GM19452 (cell line): Measurements from ENCODE around the gene ZKSCAN4.

Experiments used
- ATAC-seq: cut with Tn5 transposase; IDR thresholded peaks from one replicate; pipeline ENCODE4 v1.9.1; 2021; ENCODE audit not compliant: unreplicated experiment

Gene ZKSCAN4

DNA sequence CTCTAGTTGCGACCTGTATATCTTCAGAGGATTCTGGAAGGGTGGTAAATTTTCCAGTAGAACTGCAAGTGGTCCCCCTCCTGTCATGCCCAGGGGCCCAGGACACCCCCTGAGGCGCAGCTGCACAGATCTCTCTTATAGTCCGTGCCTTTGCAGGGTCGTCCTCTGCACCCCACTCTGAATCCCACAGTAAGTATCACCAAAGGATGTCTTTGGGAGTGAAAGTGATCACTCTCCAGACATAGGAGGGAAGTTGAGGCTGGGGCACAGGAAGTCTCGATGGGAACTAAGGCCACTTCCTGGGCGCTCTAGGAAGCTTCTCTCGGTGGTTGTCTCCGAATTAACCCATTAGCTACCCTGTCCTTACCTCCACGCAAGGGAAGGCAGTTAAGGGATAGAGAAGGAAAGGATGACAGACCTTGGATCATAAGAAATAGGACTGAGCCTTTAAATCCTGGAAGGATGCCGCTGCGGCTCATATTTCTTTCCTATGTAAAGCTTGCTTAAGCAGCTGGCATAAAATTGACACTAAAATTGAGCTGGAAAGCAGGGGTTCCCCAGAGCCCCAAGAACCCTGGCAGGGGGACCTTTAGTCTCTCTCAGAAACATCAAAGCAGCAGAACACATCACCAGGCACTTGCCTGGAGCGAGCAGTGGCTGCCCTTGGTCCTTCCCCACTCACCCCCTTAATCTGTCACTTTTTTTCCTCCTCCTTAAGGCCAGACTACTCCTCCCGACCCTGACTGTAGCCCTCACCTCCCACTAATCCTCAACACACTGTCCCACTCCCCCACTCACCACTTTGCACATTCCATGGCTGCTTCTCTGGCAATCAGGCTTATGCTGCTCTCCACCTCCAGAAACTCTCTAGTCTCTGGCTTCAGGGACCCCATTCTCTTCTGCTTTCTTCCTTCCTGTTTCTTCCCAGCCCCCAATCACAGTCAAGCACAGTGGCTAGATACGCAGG lies at the start of gene ZKSCAN4:
Gene ZKSCAN4 (minus strand): TSS at position 261 of the 967 bp plus-strand sequence. CDS start 289 bp downstream, outside the sequence.
- peak; percentile 84 for ATAC-seq

DNA sequence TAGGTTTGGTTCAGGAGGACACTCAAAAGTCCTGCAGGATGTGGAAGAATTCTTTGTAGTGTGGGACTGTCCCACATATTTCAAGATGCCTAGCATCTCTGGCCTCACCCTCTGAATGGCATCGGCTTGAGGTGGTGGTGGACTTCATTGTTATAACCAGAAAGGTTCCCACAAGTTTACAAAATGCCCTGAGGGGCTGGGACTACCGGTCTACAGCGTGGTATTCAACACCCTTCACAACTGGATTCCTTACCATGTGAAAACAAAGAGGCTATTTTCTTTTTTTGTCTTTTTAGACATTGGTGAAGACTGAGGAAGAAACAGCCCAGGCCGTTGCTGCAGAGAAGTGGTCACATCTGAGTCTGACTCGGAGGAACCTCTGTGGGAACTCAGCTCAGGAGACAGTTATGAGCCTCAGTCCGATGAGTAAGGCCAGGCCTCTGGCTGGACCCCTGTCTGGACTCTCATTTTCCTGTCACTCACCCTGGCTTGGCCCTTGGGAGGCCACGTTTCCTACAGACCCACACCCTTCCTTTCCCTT lies 44.5 kb upstream of the ZKSCAN4 start:
- ATAC-seq: no peak

DNA sequence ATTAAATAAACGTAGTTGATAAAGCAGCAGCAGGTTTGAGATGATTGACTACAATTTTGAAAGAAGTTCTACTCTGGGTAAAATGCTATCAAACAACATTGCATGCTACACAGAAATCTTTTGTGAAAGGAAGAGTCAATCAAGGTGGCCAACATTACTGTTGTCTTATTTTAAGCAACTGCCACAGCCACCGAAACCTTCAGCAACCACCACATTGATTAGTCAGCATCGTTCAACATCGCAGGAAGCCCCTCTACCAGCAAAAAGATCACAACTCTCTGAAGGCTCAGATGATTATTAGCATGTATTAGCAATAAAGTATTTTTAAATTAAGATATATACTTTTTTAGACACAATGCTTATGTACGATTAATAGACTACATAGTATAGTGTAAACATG lies 43.3 kb upstream of the ZKSCAN4 start:
- ATAC-seq: no peak

DNA sequence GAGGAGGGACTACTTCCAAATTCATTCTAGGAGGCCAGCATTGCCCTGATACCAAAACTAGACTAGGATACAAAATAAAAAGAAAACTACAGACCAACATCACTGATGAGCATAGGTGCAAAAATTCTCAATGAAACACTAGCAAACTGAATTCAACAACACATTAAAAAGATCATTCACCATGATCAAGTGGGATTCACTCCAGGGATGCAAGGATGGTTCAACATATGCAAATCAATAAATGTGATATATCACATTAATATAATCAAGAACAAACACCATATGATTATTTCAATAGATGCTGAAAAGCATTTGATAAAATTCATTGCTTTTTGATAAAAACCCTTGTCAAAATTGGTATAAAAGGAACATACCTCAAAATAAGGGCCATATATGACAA lies 39.5 kb upstream of the ZKSCAN4 start:
- no peak for ATAC-seq

DNA sequence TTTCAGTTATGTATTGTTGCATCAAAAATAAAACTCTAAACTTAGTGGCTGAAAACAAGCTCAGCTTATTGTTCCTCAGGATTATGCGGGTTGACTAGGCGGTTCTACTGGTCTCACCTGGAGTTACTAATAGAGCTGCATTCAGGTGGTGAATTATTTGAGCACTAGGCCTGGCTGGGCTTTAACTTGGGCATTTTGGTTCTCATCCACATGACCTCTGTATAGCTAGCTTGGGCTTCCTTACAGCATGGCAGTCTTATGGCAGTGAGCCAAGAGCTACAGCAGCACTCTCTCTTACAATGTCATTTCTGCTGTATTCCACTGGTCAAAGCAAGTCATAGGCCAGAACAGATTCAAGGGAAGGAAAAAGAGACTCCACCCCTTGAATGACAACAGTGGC lies 30.9 kb upstream of the ZKSCAN4 start:
- no peak for ATAC-seq

DNA sequence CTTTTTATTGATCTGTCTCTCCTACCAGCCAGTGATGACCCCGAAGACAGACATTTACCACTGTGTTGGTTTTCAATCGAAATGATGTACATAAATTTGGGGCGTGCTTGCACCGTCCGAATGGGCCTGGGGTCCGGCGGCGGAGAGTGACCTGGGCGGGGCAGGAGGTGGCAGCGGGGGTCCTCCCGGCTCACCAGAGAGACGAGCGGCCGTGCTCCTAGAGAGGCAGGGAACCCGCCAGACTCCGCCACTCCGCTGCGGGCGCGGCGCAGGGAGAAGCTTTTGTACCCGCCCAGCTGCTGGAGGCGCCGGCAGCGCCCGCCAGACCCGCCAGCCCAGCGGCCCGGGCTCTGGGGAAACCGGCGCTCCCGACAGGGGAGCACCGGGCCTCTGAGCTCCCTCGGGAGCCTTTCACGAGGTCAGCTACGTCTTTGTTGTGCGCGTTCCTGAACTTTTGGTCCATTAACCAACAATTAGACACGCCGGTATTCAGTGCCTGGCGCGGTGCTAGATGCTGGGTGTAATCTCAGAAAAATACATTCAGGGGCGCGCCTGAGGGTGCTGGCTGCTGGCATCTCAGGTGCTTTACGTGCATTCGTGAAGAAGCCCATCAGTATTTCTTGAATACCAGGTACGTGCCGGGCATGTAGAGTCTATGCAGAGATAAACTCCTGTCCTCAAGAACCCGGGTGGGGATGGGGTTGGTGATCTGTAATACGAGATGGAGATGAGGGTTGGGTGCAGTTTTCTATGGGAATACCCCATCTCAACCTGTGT lies 29.4 kb upstream of the ZKSCAN4 start, which contains the start of gene PGBD1:
Gene PGBD1 (plus strand): TSS at position 285 of the 777 bp plus-strand sequence. CDS start 2,242 bp downstream, outside the sequence.
- ATAC-seq: peak; percentile 80

DNA sequence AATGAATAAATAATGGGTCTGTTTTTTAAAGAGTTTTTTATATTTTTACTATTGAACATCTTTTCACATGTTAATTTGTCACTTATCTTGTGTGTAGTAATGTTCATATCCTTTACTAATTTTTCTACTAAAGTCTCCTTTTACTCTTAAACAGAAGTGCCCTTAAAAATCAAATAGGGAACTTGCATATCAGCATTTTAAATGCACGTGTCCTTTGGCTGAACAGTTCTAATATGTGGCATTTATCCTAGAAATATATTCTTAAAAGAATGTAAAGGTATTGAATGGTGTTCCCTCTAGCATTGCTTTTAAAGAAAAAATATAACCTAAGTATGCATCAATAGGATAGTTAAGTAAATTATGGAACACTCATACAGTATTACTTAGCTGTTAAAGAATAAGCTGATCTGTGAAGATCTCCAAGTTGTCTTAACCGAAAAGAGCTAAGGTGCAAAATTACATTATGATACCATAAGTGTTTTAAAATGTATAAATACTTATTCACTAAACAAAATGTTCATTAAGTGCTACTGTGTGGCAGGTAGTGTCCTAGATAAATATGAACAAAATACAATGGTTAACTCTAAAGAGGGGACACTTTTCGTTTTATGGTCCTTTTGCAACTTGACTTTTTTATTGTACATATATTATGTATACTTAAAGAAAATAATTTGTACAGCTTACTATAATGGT lies 28.7 kb upstream of the ZKSCAN4 start:
- ATAC-seq: no peak

DNA sequence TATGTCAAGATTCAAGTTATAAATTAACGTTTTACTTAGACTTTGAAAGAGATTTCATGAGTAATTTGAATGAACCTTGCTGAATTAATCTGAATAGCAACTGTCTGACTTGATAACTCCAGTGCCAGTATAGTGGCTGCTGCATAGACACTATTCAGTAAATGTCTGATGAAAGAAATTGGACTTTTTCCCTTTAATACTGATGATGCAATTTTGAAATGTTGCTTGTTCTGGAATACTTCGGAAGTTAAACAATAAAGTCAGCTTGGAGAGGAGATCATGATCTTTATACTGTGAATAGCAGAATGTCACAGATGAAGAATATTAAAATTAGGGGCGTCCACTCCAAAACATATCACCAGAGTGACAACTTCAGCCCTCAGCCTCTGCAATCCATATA lies 25.7 kb upstream of the ZKSCAN4 start:
- no peak for ATAC-seq

DNA sequence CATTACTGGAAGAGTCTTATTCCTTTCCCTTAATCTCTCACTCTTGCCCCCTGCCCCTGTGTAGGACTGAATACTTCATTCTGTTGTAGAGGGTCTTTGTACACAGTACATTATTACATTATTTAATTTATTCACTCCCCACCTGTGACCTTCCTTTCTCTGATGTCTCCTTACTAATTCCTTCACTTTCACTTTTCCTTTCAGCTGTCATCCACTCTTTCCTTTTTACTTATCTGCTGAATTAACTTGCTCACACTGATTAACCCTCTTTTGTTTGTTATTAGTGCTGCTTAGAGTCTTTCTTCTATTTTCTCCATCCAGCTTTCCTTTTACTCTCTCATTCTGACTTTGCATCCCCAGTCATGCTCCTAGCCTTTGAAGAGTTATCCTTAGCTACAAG lies 22.8 kb upstream of the ZKSCAN4 start:
- no peak for ATAC-seq

DNA sequence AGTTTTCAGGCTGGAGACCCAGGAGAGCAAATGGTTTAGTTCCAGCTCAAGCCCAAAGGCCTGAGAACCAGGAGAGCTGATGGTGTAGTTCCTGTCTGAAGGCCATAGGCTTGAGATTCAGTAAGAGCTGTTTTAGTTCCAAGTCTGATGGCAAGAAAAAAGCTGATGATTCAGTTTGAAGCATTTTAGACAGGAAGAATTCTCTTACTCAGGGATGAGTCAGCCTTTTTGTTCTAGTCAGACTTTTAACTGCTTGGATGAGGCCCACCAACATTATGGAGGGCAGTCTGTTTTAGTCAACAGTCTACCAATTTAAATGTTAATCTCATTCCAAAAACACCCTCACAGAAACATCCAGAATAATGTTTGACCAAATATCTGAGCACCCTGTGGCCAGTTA lies 17.4 kb upstream of the ZKSCAN4 start:
- no peak for ATAC-seq

DNA sequence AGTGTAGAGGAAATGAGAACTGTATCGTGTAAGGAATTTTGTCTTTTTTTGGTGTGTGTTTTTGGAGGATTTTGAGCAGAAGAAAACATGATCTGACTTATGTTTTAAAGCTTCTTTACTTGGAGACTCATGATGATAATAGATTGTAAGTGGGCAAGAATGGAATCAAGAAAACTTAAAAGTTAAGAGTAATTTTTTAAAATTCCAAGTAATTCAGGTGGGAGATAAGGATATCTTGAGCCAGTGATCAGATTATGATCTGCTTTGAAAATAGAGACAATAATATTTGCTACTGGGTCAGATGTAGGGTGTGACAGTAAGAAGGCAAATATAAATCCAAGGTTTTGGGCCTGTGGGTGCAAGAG lies 15.6 kb upstream of the ZKSCAN4 start:
- no peak for ATAC-seq

DNA sequence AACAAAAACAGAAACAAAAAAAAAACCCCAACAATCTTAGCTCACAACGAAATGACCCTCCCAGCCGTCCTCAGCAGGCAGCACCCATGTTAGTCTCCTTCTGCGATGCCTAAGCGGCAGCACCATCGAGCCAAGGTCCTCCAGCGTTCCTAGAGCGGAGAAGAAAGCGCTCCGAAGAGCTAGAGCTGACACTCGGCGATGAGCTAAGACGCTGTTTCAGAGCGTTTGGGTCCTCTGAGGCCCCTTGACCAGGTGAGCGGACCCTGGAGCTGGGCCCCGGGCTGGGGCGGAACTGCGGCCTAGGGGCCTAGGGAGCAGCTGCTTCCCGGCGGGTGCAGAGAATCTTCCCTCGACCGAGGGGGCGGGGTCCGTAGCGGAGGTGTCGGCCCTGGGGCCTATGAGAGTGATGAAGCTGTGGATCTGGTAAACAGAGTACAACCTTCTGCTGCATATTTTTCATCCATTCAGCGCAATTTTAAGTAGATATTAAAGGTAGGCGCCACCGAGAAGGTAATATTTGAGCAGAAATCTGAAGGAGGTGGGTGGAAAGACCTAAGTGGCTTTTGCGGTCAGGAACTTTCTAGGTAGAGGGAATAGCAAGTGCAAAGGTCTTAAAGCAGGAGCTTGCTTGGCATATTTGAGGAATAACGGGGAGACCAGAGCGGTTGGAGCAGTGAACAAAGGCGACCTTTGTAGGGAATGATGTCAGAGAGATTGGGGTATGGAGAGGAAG lies 15.1 kb upstream of the ZKSCAN4 start, which contains the start of gene ZSCAN26:
Gene ZSCAN26 (plus strand): TSS at position 182 of the 733 bp plus-strand sequence. CDS start 4,777 bp downstream, outside the sequence.
- peak; percentile 90 for ATAC-seq

DNA sequence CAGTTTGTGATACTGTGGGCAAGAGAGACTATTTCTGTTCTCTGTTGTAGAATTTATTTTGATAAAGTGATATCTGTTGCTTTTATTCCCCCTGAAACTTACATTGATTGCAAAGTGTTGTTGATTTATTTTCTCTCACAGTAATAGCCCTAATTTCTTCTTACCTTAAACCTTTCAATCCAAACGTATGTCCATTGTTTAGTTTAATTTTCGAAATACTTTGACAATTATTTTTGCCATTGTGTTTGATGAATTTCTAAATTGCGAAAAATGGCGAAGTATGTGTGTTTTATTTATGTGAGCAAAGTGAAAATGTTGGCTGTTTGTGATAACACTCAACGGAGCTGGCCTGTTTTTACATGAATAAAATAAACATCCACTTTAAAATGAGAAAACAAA lies 14.5 kb upstream of the ZKSCAN4 start:
- no peak for ATAC-seq

DNA sequence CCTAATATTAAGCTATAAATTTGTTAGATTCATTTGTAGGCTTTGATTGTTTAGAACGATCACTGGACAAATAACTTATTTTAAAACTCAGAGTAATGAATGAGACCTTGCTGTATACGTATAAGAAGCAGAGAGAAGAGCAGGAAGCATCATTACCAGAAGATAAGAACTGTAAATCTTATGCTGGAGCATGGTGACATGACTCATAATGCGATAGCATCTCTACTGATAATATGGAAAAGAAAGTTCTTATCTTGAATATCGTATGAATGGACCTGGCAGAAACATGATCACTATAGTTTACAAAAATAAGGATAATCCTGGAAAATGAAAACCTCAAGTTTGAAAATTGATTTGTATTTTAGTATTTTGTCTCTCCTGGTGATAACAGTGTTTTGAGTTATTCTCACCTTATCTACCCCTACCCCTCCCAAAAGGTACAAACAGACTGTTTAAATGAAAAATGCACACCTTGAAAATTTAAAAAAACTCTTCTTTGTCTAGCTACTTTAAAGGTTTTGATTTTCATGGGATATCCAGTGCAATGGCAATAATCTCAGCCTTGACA lies 12.8 kb upstream of the ZKSCAN4 start:
- ATAC-seq: no peak

DNA sequence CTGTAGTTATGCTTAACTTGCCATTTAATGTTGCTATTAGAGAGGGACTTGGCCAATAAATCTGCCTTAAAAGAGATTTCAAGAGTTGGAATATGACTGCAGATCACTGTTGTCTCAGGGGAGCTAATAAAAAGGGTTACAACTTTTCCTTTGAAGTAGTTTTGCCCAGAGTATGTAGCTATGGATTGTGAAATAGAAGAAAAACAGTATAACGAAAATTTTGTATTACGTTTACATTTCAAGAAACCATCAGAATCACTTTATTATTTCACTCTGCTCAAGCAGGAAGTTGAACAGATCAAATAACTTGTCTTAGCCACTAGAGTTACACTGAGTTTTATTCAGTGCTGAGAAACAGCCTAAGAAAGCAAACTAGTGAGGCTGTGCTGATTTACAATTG lies 11.9 kb upstream of the ZKSCAN4 start:
- ATAC-seq: no peak

DNA sequence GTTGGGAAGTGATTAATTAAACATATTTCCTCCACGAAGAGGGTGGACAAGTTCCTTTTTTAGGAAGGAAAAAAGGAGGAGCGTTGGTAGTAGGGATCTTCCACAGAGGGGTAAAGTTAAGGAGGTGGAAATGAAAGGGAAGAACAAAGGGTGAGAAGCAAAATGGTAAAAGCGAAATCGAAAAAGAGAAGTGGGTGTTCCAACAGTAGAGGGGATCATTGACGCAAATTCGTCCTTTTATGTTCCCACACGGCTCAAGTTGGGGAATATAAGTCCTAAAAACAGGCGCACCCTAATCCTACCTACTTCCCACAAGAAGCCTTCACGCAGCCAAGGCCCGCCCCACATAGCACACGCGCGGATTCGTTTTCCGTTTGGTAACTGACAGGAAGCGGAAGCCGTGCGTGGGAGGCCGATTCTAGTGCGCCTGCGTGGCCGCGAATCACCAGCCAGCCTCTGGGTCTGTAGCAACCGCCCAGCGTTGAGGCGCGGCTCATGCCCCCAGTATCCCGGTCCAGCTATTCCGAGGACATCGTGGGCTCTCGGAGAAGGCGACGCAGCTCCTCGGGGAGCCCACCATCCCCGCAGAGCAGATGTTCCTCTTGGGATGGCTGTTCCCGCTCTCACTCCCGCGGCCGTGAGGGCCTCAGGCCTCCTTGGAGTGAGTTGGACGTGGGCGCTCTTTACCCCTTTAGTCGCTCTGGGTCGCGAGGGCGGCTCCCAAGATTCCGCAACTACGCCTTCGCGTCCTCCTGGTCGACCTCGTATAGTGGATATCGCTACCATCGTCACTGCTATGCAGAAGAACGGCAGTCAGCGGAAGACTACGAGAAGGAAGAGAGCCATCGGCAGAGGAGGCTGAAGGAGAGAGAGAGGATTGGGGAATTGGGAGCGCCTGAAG lies 7.1 kb upstream of the ZKSCAN4 start, which contains the start of gene NKAPL:
Gene NKAPL (plus strand): TSS at position 421 of the 901 bp plus-strand sequence. CDS start 75 bp downstream, at position 496.
- ATAC-seq: no peak

DNA sequence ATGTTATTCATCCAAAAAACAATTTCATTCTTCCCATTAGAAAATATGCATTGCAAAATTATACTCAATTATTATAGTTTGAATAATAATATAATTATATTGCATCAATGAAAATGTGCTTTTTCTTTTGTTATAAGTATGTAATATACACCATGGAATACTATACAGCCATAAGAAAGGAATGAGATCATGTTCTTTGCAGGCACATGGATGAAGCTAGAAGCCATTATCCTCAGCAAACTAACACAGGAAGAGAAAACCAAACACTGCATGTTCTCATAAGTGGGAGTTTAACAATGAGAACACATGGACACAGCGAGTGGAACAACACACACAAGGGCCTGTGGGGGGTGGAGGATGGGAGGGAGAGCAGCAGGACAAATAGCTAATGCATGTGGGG lies 5.0 kb upstream of the ZKSCAN4 start:
- ATAC-seq: no peak

DNA sequence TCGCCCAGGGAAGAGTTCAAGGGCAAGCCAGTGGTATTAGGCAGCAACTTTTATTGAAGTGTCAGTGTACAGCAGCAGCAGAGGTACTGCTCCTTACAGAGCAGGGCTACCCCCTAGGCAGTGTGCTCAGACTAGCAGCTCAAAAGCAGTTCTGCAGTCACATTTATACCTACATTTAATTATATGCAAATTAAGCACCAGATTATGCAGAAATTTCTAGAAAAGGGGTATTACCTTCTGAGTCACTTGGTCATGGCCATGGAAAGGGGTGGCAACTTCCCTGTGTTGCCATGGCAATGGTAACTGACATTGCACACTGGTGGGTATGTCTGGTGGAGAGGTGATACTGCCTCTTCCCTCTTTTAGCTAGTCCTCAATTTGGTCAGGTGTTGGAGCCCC lies 2.1 kb upstream of the ZKSCAN4 start:
- ATAC-seq: no peak

DNA sequence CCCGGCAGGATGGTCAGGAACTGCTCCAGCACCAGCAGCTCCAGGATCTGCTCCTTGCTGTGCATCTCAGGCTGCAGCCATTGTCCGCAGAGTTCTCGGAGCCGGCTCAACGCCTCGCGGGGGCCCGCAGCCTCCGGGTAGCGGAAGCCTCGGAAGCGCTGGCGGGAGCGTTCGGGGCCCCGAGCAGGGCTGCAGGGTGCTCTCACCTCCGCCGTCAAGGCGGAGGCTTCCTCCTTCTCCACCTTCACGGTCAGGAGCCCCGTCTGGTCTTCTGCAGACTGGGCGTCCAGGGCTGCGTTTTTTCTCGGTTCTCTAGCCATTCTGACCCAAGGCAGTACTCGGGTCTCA lies 434 bp downstream of the ZKSCAN4 start:
- ATAC-seq: peak; percentile 28
